ENCODE measurements around the gene DUSP10. TPM values are rescaled to one million over a fixed set of nuclear protein-coding genes. Genes with fewer than 3 reads are reported as not detected.

The DUSP10 gene
- total RNA-seq, 1 experiment from 2014 or later: 2.0 TPM

DNA sequence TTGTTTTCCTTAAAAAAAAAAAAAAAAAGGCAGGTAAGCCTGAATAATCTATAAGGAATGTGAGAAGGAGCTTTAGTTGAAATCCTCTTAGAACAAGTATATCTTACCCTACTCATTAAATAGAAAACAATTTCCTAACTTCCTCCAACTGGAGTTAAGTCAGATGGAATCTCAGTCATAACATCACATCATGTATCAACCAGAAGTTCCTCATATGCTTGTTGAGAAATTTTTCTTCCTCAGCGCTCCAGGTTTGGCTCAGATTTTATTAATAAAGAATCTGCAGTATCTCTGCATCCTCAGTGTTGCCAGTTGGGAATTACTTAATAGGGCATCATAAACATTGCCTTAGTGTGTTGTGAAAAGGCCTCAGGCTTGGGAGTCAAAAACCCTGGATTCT is 37.6 kb downstream of the DUSP10 start:
- TF ChIP-seq, protein P1, sequence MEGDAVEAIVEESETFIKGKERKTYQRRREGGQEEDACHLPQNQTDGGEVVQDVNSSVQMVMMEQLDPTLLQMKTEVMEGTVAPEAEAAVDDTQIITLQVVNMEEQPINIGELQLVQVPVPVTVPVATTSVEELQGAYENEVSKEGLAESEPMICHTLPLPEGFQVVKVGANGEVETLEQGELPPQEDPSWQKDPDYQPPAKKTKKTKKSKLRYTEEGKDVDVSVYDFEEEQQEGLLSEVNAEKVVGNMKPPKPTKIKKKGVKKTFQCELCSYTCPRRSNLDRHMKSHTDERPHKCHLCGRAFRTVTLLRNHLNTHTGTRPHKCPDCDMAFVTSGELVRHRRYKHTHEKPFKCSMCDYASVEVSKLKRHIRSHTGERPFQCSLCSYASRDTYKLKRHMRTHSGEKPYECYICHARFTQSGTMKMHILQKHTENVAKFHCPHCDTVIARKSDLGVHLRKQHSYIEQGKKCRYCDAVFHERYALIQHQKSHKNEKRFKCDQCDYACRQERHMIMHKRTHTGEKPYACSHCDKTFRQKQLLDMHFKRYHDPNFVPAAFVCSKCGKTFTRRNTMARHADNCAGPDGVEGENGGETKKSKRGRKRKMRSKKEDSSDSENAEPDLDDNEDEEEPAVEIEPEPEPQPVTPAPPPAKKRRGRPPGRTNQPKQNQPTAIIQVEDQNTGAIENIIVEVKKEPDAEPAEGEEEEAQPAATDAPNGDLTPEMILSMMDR (IDR thresholded peaks at IDR 0.05; ENCODE audit: insufficient read depth in 1 of 2, low read depth in 1 of 2, low read length in 1 of 2, severe bottlenecking in 1 of 2, unreplicated experiment in 1 of 2): no peak
- Histone ChIP-seq H3K27me3 (replicated peaks; ENCODE audit: control insufficient read depth, insufficient read depth, low read length) (no peaks in the 10 kb centered on the region), H3K9me3 (no peaks in the 10 kb centered on the region), H3K4me1 (no peaks in the 10 kb centered on the region), H3K4me3 (ENCODE audit: low read depth, low read length) (no peak overlapping the region), H3K36me3 (ENCODE audit: control insufficient read depth, insufficient read depth, low read length) (no peaks in the 10 kb centered on the region)
- Mint-ChIP-seq H3K4me1 (ENCODE audit: low read depth, unreplicated experiment) (no peaks in the 10 kb centered on the region), H3K27me3 (ENCODE audit: insufficient read depth, unreplicated experiment) (peaks cover 3% of the 10 kb centered on the region), H3K36me3 (ENCODE audit: insufficient read depth, unreplicated experiment) (no peaks in the 10 kb centered on the region), H3K4me3 (ENCODE audit: unreplicated experiment) (no peak overlapping the region), H3K9me3 (ENCODE audit: unreplicated experiment) (no peaks in the 10 kb centered on the region), H3K27ac (ENCODE audit: unreplicated experiment) (no peak overlapping the region)
- no TSS peak for BruUV-seq (replicated peaks)
- CTCF ChIA-PET: no interaction called here
- POLR2A ChIA-PET: no interaction called here
- intact Hi-C loops (cut with micrococcal nuclease; ENCODE audit: unreplicated experiment): no loop called here
- no peak for DNase-seq

DNA sequence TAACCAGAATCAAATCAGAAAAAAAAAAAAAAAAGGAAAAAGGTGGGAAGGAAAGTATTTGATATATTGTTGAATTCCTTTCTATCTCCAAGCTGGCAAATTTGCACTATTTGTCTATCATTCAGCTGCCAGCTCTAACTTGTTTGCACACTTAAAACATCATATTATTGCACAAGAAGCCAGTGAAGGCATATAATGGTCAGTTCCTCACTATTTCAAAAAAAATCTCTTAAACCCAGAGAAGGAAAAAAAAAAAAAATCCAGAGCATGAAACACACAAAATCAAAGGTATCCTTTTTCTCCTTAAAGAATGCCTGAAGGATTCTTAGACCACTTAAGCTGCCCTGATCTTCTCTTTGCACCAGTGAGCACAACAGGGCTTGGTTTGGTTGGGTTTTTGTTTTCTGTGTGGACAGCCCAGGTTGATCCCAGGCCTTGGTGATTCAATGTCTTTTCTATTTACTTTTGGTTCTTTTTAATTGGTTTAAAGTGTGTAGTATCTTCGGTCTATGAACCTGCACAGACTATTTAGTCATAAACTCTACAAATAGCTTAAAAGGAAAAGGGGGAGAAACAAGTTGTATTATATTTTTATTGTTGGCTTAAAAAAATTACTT is 40.2 kb downstream of the DUSP10 start:
- H3K9me3 ChIP-seq: no peaks in the 10 kb centered on the region
- H3K4me3 ChIP-seq (ENCODE audit: low read depth, low read length): no peak overlapping the region
- DNase-seq: no peak
- Mint-ChIP-seq H3K9me3 (ENCODE audit: unreplicated experiment) (no peaks in the 10 kb centered on the region), H3K4me3 (ENCODE audit: unreplicated experiment) (no peak overlapping the region), H3K27ac (ENCODE audit: unreplicated experiment) (no peak overlapping the region), H3K27me3 (ENCODE audit: insufficient read depth, unreplicated experiment) (peaks cover 3% of the 10 kb centered on the region), H3K36me3 (ENCODE audit: insufficient read depth, unreplicated experiment) (no peaks in the 10 kb centered on the region), H3K4me1 (ENCODE audit: low read depth, unreplicated experiment) (no peaks in the 10 kb centered on the region)
- TF ChIP-seq, protein P1 (IDR thresholded peaks at IDR 0.05; ENCODE audit: insufficient read depth in 1 of 2, low read depth in 1 of 2, low read length in 1 of 2, severe bottlenecking in 1 of 2, unreplicated experiment in 1 of 2): no peak
- POLR2A ChIA-PET: no interaction called here
- CTCF ChIA-PET: no interaction called here
- H3K36me3 ChIP-seq (ENCODE audit: control insufficient read depth, insufficient read depth, low read length): no peaks in the 10 kb centered on the region
- BruUV-seq (replicated peaks): no TSS peak
- H3K27me3 ChIP-seq (replicated peaks; ENCODE audit: control insufficient read depth, insufficient read depth, low read length): no peaks in the 10 kb centered on the region
- intact Hi-C loops (cut with micrococcal nuclease; ENCODE audit: unreplicated experiment): no loop called here
- no peaks in the 10 kb centered on the region for H3K4me1 ChIP-seq

DNA sequence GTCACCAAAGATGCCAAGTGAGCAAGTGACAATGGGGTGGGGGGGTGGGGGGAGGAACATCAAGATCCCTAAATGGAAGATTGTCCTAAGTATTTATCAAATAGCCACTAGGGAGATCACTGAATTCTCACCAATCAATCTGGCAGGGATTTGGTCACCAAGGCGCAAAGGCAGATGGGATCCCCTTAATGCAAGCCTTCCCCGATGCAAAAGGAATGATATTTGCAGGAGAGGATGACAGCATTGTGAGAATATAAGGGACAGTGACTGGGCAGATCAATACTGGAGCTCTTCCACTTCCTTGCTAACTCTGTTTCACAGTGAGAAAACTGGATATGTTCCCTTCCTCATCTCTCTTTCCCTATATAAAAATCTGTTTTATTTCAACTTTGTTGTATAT is 40.9 kb downstream of the DUSP10 start:
- ChIA-PET CTCF (no interaction called here), POLR2A (no interaction called here)
- TF ChIP-seq, protein P1 (IDR thresholded peaks at IDR 0.05; ENCODE audit: insufficient read depth in 1 of 2, low read depth in 1 of 2, low read length in 1 of 2, severe bottlenecking in 1 of 2, unreplicated experiment in 1 of 2): no peak
- H3K4me3 ChIP-seq (ENCODE audit: low read depth, low read length): no peak overlapping the region
- Mint-ChIP-seq H3K27ac (ENCODE audit: unreplicated experiment) (no peak overlapping the region), H3K36me3 (ENCODE audit: insufficient read depth, unreplicated experiment) (no peaks in the 10 kb centered on the region), H3K4me3 (ENCODE audit: unreplicated experiment) (no peak overlapping the region), H3K27me3 (ENCODE audit: insufficient read depth, unreplicated experiment) (peaks cover 3% of the 10 kb centered on the region), H3K9me3 (ENCODE audit: unreplicated experiment) (no peaks in the 10 kb centered on the region), H3K4me1 (ENCODE audit: low read depth, unreplicated experiment) (no peaks in the 10 kb centered on the region)
- no peaks in the 10 kb centered on the region for H3K4me1 ChIP-seq
- H3K36me3 ChIP-seq (ENCODE audit: control insufficient read depth, insufficient read depth, low read length): no peaks in the 10 kb centered on the region
- intact Hi-C loops (cut with micrococcal nuclease; ENCODE audit: unreplicated experiment): no loop called here
- no peak for DNase-seq
- no peaks in the 10 kb centered on the region for H3K27me3 ChIP-seq (replicated peaks; ENCODE audit: control insufficient read depth, insufficient read depth, low read length)
- BruUV-seq (replicated peaks): no TSS peak
- H3K9me3 ChIP-seq: no peaks in the 10 kb centered on the region

Measured in Caco-2 (cell line).